Transverse colon (tissue), 4 donors: Measurements from ENCODE around the gene COMMD7. TPM values are rescaled to one million over a fixed set of nuclear protein-coding genes. Genes with fewer than 3 reads are reported as not detected.

ENCODE experiments used
- DNase-seq: peaks from one replicate; pipeline ENCODE4 v3.0.0-alpha.2; 2019
- H3K27ac ChIP-seq, 4 donors: fragments of 200-600 bp; sonication (generic); 2 replicates each; pipeline ENCODE4 v1.5.1; 2016 to 2018; ENCODE audit warnings: inconsistent platforms in 4 of 4
- H3K27me3 ChIP-seq: fragments of 200-600 bp; sonication (generic); 2 replicates; pipeline ENCODE4 v1.5.1; 2017; ENCODE audit warnings: inconsistent platforms
- H3K36me3 ChIP-seq, 4 donors: fragments of 200-600 bp; sonication (generic); 2 replicates each; pipeline ENCODE4 v1.5.1; 2017 to 2019; ENCODE audit warnings: inconsistent platforms in 4 of 4
- H3K4me1 ChIP-seq, 4 donors: fragments of 200-600 bp; sonication (generic); 2 replicates each; pipeline ENCODE4 v1.5.1; 2017 to 2020; ENCODE audit warnings: inconsistent platforms in 4 of 4
- H3K4me3 ChIP-seq, 4 donors: fragments of 200-600 bp; sonication (generic); 1 replicate in 1 of 4; 2 replicates in 3 of 4; pipeline versions ENCODE4 v1.5.1 to v1.6.1; 2017 to 2019; ENCODE audit warnings: inconsistent platforms in 4 of 4
- H3K9me3 ChIP-seq, 2 donors: fragments of 200-600 bp; sonication (generic); 2 replicates each; pipeline ENCODE4 v1.5.1; 2017 to 2019; ENCODE audit warnings: inconsistent platforms in 2 of 2
- EP300 ChIP-seq: sonication (generic); formaldehyde crosslinking; IDR thresholded peaks from one replicate; pipeline ENCODE4 v1.6.1; 2017; ENCODE audit warnings: antibody characterized with exemption, low read depth
- POLR2A ChIP-seq: fragments of 450-650 bp; IDR thresholded peaks from one replicate; pipeline ENCODE4 v1.6.1; 2016; ENCODE audit warnings: antibody characterized with exemption, mild to moderate bottlenecking, moderate library complexity
- POLR2AphosphoS5 ChIP-seq, 3 donors: sonication (generic); formaldehyde crosslinking; IDR thresholded peaks; one replicate each; pipeline ENCODE4 v1.6.1; 2016; ENCODE audit warnings: antibody characterized with exemption in 3 of 3
- WGBS, 2 donors: methylation state at CpG; one replicate each; pipeline ENCODE4 v1.1.5; 2018; ENCODE audit warnings: low coverage in 1 of 2; 5-methylcytosine and 5-hydroxymethylcytosine counted together
- in situ Hi-C, 4 donors: fragments of 200-750 bp; cut with MboI; loops; one replicate each; pipeline versions ENCODE4 v1.15.0 to v1.15.1; 2017; ENCODE audit warnings: low sequenced_read_pairs in 3 of 4, low pct_ligation_motif_present in 1 of 4, low pct_unique_long_range_greater_than_20kb in 1 of 4
- intact Hi-C: fragments of 100-400 bp; cut with DNase I; formaldehyde crosslinking; loops from one replicate; pipeline ENCODE4 v1.15.1; 2023; ENCODE audit warnings: low total_unique reads
- total RNA-seq, 4 donors: library from RNA; depleted of rRNA; stranded (reverse); fragments of >200 nt; gene quantifications; one replicate each; pipeline ENCODE4 v1.1.0, GENCODE V29; 2016
- TF ChIP-seq, protein P1 (sequence below), 5 experiments: fragments of 200-600 bp in 3 of 5; fragments of 450-650 bp in 2 of 5; sonication (generic) in 3 of 5; IDR thresholded peaks; 1 replicate in 2 of 5; 2 replicates in 3 of 5; pipeline ENCODE4 v1.5.1; 2016 to 2017; ENCODE audit warnings: antibody characterized with exemption in 5 of 5, inconsistent platforms in 3 of 5, mild to moderate bottlenecking in 2 of 5, moderate library complexity in 1 of 5

Gene COMMD7
- total RNA-seq, 4 donors from 2014 or later: 14.3 to 24.8 (median 20.2) TPM

DNA sequence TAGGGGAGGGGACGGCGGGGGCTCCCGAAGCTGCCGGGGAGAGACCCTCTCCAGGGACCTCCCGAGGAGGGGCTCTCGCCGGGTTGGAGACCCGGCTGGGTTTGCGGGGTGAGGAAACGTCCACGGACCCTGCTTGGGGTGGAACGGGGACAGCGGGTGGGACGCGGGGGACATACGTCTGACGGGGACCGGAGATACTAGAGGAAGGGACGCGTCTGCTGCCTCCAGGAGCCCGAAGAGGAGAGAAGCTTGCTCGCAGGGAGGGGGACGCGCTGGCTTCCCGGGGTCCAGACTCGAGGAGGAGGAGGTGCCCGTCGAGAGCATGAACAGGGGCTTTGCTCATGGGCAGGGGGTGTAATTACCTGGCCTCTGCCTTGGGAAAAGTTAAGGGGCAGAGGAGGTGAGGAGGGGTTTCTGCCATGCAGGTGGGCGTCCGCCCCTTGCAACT is 19.5 kb upstream of the COMMD7 start:
- 1% methylated on average over 30 of the region's 30 CpGs; no CpG with 5 or more reads in 1 of the 2 donors for WGBS, 2 donors
- Histone ChIP-seq H3K27me3 (no peaks in the 10 kb centered on the region), H3K27ac (peak overlapping the region; percentile 14 to 62 (median 20)), H3K4me1 (peaks cover 9 to 17% (median 13%) of the 10 kb centered on the region in 4 donors), H3K4me3 (peak overlapping the region; percentile 81 to 87 (median 84)), H3K9me3 (no peaks in the 10 kb centered on the region), H3K36me3 (no peaks in the 10 kb centered on the region)
- in situ Hi-C loops: no loop called here
- DNase-seq: no peak
- TF ChIP-seq POLR2AphosphoS5 (IDR thresholded peaks at IDR 0.05) (no peak), POLR2A (no peak), EP300 (no peak)
- TF ChIP-seq, protein P1, sequence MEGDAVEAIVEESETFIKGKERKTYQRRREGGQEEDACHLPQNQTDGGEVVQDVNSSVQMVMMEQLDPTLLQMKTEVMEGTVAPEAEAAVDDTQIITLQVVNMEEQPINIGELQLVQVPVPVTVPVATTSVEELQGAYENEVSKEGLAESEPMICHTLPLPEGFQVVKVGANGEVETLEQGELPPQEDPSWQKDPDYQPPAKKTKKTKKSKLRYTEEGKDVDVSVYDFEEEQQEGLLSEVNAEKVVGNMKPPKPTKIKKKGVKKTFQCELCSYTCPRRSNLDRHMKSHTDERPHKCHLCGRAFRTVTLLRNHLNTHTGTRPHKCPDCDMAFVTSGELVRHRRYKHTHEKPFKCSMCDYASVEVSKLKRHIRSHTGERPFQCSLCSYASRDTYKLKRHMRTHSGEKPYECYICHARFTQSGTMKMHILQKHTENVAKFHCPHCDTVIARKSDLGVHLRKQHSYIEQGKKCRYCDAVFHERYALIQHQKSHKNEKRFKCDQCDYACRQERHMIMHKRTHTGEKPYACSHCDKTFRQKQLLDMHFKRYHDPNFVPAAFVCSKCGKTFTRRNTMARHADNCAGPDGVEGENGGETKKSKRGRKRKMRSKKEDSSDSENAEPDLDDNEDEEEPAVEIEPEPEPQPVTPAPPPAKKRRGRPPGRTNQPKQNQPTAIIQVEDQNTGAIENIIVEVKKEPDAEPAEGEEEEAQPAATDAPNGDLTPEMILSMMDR (IDR thresholded peaks at IDR 0.05): no peak
- intact Hi-C loops: no loop called here

DNA sequence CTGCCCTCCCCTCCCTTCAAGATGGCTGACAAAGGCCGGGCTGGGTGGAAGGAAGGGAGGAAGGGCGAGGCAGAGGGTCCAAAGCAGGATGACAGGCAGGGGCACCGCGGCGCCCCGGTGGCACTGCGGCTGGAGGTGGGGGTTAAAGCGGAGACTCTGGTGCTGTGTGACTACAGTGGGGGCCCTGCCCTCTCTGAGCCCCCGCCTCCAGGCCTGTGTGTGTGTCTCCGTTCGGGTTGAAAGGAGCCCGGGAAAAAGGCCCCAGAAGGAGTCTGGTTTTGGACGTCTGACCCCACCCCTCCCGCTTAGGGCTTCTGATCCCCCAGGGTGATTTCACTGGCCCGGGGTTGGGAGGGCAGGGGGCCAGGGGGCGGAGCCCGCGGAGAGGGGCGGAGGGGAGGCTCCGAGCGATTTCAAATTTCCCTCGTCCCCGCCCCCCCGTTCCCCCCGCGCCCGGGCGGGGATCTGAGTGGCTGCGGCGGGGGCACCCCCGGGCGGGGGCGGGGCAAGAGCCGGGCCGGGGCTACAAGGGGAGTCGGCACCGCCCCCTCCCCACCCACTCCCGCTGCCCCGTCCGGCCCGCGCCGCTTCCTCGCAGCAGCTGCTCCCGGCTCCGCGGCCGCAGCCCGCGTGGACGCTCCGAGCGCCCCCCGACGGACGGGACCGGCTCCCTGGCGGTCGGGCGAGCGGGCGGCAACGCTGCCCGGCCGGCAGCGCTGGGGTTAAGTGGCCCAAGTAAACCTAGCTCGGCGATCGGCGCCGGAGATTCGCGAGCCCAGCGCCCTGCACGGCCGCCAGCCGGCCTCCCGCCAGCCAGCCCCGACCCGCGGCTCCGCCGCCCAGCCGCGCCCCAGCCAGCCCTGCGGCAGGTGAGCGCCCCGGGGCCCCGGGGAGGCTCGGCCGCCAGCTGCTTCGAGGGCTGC is 18.8 kb upstream of the COMMD7 start, which contains the start of gene DNMT3B:
Gene DNMT3B, plus strand, starts transcription at position 555 of the 923 bp plus-strand sequence. CDS start 17,939 bp downstream, outside the sequence.
- intact Hi-C loops (no loop called here), in situ Hi-C loops (no loop called here)
- TF ChIP-seq POLR2A (no peak), EP300 (no peak), POLR2AphosphoS5 (IDR thresholded peaks at IDR 0.05) (no peak)
- TF ChIP-seq, protein P1 (IDR thresholded peaks at IDR 0.05): peak in 1 of 5 experiments; percentile 3
- H3K4me3 ChIP-seq: peak within 1 kb of the TSS; percentile 81 to 87 (median 84)
- no peaks in the 10 kb centered on the region for H3K9me3 ChIP-seq
- peak; percentile 83 for DNase-seq
- 2% methylated on average over 13 of the region's 92 CpGs; no CpG with 5 or more reads in 1 of the 2 donors for WGBS, 2 donors
- no peaks in the 10 kb centered on the region for H3K36me3 ChIP-seq
- H3K27ac ChIP-seq: peak within 1 kb of the TSS; percentile 14 to 62 (median 20)
- no peaks in the 10 kb centered on the region for H3K27me3 ChIP-seq
- H3K4me1 ChIP-seq: peaks cover 9 to 17% (median 13%) of the 10 kb centered on the region in 4 donors

DNA sequence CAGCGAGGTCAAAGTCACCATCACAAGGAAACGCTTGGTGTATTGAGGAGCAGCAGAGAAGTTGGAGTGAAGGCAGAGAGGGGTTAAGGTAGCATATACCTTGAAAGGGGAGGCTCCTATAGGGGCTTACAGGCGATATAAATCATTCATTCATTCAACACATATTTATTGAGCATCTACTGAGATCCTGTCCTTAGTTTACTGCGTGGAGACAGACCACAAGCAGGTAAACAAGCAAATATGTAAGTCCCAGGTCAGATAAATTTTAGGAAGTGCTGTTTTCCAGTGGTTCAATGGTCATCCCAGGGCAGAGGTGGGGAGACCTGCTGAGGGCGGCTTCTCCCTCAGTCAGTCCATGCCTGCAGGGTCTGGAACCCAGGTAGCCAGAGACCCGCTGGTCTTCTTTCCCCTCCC is 18.2 kb upstream of the COMMD7 start:
- no peaks in the 10 kb centered on the region for H3K9me3 ChIP-seq
- H3K4me3 ChIP-seq: peak overlapping the region in 3 of 4 donors; percentile 81 to 87 (median 82)
- no peaks in the 10 kb centered on the region for H3K27me3 ChIP-seq
- H3K4me1 ChIP-seq: peaks cover 9 to 17% (median 13%) of the 10 kb centered on the region in 4 donors
- DNase-seq: no peak
- no peaks in the 10 kb centered on the region for H3K36me3 ChIP-seq
- intact Hi-C loops (no loop called here), in situ Hi-C loops (no loop called here)
- H3K27ac ChIP-seq: no peak overlapping the region
- TF ChIP-seq, protein P1 (IDR thresholded peaks at IDR 0.05): no peak
- no peak for TF ChIP-seq EP300
- no peak for TF ChIP-seq POLR2AphosphoS5 (IDR thresholded peaks at IDR 0.05)
- no peak for TF ChIP-seq POLR2A
- WGBS, 2 donors: 29 to 31% methylated on average over 4 to 6 of the region's 6 CpGs

DNA sequence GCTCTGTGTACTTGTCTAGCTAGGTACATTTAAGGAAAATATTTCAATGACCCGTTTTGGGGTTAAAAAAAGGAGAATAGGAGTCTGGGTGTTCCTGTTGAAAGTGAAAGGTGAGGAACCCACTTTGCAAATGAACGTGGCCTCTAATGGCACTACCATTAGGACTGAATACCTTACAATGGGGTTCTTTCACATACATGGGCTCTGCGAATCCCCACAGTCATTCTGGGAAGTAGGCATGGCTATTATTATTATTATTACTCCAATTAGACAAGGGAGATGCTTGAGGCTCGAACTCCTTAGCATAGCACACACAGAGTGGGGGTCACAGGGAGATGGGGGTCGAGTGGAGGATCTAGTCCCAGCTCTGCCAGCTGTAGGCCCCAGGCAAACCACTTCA is 12.9 kb upstream of the COMMD7 start:
- Histone ChIP-seq H3K4me3 (no peak overlapping the region), H3K27me3 (no peaks in the 10 kb centered on the region), H3K9me3 (no peaks in the 10 kb centered on the region), H3K27ac (no peak overlapping the region), H3K4me1 (no peaks in the 10 kb centered on the region), H3K36me3 (no peaks in the 10 kb centered on the region)
- in situ Hi-C loops: no loop called here
- intact Hi-C loops: no loop called here
- DNase-seq: no peak
- no peak for TF ChIP-seq POLR2A
- TF ChIP-seq POLR2AphosphoS5 (IDR thresholded peaks at IDR 0.05): no peak
- TF ChIP-seq EP300: no peak
- TF ChIP-seq, protein P1 (IDR thresholded peaks at IDR 0.05): no peak
- 64 to 67% methylated on average over 2 to 5 of the region's 5 CpGs for WGBS, 2 donors
